Endothelial cell of umbilical vein (primary cell): ENCODE measurements around the gene PADI6.

Experiments
- CTCF ChIP-seq, 2 donors: IDR thresholded peaks; 1 replicate in 1 of 2; 2 replicates in 1 of 2; pipeline ENCODE4 v1.5.1; 2011; ENCODE audit warnings: low read length in 2 of 2, mild to moderate bottlenecking in 2 of 2, moderate library complexity in 2 of 2, control low read depth in 1 of 2, inconsistent platforms in 1 of 2, low read depth in 1 of 2; ENCODE audit not compliant: insufficient read depth in 1 of 2; ENCODE audit errors: extremely low read depth in 1 of 2
- JUN ChIP-seq: IDR thresholded peaks from 2 replicates; pipeline ENCODE4 v1.6.1; 2011; ENCODE audit warnings: borderline replicate concordance, low read depth; ENCODE audit not compliant: insufficient read length, insufficient read depth
- POLR2A ChIP-seq: IDR thresholded peaks from 2 replicates; pipeline ENCODE4 v1.6.1; 2012; ENCODE audit warnings: low read depth, mild to moderate bottlenecking, control low read depth, low read length
- POLR2AphosphoS5 ChIP-seq: IDR thresholded peaks from 2 replicates; pipeline ENCODE4 v1.6.1; 2012; ENCODE audit warnings: low read depth, mild to moderate bottlenecking, control low read depth, low read length, moderate library complexity; ENCODE audit not compliant: insufficient read depth

DNA sequence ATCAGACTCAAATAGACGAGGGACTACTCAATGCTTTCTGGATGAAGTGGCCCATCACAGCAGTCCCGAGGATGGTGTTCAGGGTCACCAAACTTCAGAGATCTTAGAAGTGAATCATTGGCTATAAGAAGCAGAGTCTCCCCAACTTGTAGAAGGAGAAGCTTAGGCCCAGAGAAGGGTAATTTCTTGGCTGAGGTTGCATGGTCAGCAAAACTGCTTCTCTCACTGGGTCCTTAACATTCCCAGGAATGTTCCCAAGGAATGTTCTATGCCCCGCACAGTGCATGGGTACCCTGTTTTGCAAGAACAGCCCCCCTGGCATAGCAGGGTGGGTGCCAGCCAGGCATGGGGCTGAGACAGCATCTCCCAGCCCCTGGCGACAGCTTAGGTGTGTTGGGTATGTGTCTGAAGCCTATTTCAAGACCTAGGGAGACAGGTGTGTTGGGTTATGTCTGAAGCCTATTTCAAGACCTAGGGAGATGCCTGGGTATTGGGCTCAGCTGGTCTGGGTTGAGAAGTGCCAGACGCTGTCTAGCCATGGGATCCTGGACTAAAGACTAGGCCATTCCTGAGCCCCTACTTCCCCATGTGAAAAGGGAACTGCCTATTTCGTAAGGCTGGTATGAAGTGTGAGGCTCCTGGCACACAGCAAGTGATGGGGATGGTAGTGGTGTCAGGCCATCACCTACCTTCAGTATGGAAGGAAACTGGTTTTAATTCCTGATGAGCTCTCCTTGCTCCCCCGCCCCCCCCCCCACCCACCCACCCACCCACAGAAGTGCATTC is 26.1 kb downstream of the PADI6 start:
- TF ChIP-seq POLR2A (no peak), CTCF (IDR thresholded peaks at IDR 0.05; ENCODE audit: extremely low read depth in 1 of 2, insufficient read depth in 1 of 2, low read depth in 1 of 2, low read length in 2 of 2) (no peak), POLR2AphosphoS5 (no peak), JUN (no peak)
